Right cardiac atrium (tissue), 5 donors: ENCODE results near the gene APOB. TPM values are rescaled to one million over a fixed set of nuclear protein-coding genes. Genes with fewer than 3 reads are reported as not detected.
"Not testable (repeated sequence)": the region's sequence is repeated elsewhere in the genome, so short reads cannot be mapped to it uniquely, and the experiment has no call there.

Experiments
- ATAC-seq, 2 donors: fragments of 200-7000 bp; cut with Tn5 transposase; one replicate each; pipeline versions ENCODE4 v1.8.0 to v1.9.1; 2020; ENCODE audit warnings: moderate library complexity in 2 of 2, mild to moderate bottlenecking in 1 of 2
- DNase-seq, 3 donors: peaks; one replicate each; pipeline ENCODE4 v3.0.0-alpha.2; 2020
- H3K27ac ChIP-seq: one replicate; pipeline ENCODE4 v1.5.1; 2013; ENCODE audit warnings: mild to moderate bottlenecking, low read length, control low read depth, moderate library complexity
- H3K27me3 ChIP-seq: one replicate; pipeline ENCODE4 v1.6.1; 2013; ENCODE audit not compliant: control insufficient read depth, insufficient read depth
- H3K4me1 ChIP-seq: one replicate; pipeline ENCODE4 v1.6.1; 2013; ENCODE audit warnings: low read length; ENCODE audit not compliant: control insufficient read depth, insufficient read depth
- H3K4me3 ChIP-seq: one replicate; pipeline ENCODE4 v1.5.1; 2013; ENCODE audit warnings: low read length, control low read depth
- H3K9me3 ChIP-seq: one replicate; pipeline ENCODE4 v1.6.1; 2013; ENCODE audit warnings: low read length; ENCODE audit not compliant: control insufficient read depth
- WGBS: extraction: QIAGEN DNeasy Blood & Tissue Kit; methylation state at CpG from one replicate; pipeline ENCODE4 v1.1.7; 2013; 5-methylcytosine and 5-hydroxymethylcytosine counted together
- intact Hi-C, 4 donors: fragments of 100-400 bp; cut with DNase I; formaldehyde crosslinking; loops; one replicate each; pipeline versions ENCODE4 v1.11.0 to v1.14.0; 2022 to 2023
- polyA plus RNA-seq: library from polyadenylated mRNA; stranded (reverse); fragments of 200-250 nt; gene quantifications from one replicate; pipeline ENCODE4 v1.2.3, GENCODE V29; 2013
- total RNA-seq, 4 donors: library from RNA; stranded (reverse); fragmentation: NEBNext Ultra II Directional; extraction: Animal tissue kit (Norgen Biotek cat#: 25700); gene quantifications; one replicate each; pipeline ENCODE4 v1.2.1, GENCODE V29; 2021
- donor health status: healthy with polysubstance abuse.
- donor health status: DM: no; HTN: yes; CAD: no.
- donor health status: DM: no; HTN: no; CAD: no.
- donor health status: DM: no; HTN: yes; CAD: no; lungs with severe emphysema.
- donor health status: DM: yes; HTN: yes; CAD: no.

Gene APOB
- total and polyA plus RNA-seq, 5 donors: 3.6 to 93.2 (median 15.8) TPM

- WGBS: 73% methylated on average over 4 of the region's 4 CpGs
- DNase-seq (no peak), ATAC-seq (peak in 1 of 2 donors; percentile 55)
- no peaks in the 10 kb centered on the region for H3K9me3 ChIP-seq
- intact Hi-C loops: no loop called here
- H3K27me3 ChIP-seq: no peaks in the 10 kb centered on the region
- H3K4me3 ChIP-seq: no peak overlapping the region
- H3K27ac ChIP-seq: no peak overlapping the region
- H3K4me1 ChIP-seq: no peaks in the 10 kb centered on the region
Measured at GRCh38 chr2:21030983-21031968, 12.6 kb downstream of the APOB start.

- H3K4me1 ChIP-seq: no peaks in the 10 kb centered on the region
- intact Hi-C loops: no loop called here
- H3K27me3 ChIP-seq: no peaks in the 10 kb centered on the region
- H3K9me3 ChIP-seq: no peaks in the 10 kb centered on the region
- no peak for ATAC-seq
- no peak overlapping the region for H3K27ac ChIP-seq
- 95% methylated on average over 2 of the region's 2 CpGs for WGBS
- H3K4me3 ChIP-seq: no peak overlapping the region
- no peak for DNase-seq
Measured at GRCh38 chr2:21029519-21029918, 14.4 kb downstream of the APOB start.

- H3K4me3 ChIP-seq, H3K4me1 ChIP-seq, H3K27me3 ChIP-seq, H3K9me3 ChIP-seq, intact Hi-C loops, H3K27ac ChIP-seq, DNase-seq, ATAC-seq: not testable (repeated sequence)
- 82% methylated on average over 5 of the region's 5 CpGs for WGBS
Measured at GRCh38 chr2:21028951-21029350, 14.9 kb downstream of the APOB start.

- no peak for DNase-seq
- 78% methylated on average over 4 of the region's 4 CpGs for WGBS
- no peak overlapping the region for H3K27ac ChIP-seq
- no peaks in the 10 kb centered on the region for H3K27me3 ChIP-seq
- ATAC-seq: no peak
- H3K4me1 ChIP-seq: no peaks in the 10 kb centered on the region
- H3K9me3 ChIP-seq: no peaks in the 10 kb centered on the region
- H3K4me3 ChIP-seq: no peak overlapping the region
- intact Hi-C loops: no loop called here
Measured at GRCh38 chr2:21028021-21028947, 15.6 kb downstream of the APOB start.

- ATAC-seq (no peak), DNase-seq (no peak)
- no peaks in the 10 kb centered on the region for H3K4me1 ChIP-seq
- intact Hi-C loops: no loop called here
- H3K9me3 ChIP-seq: no peaks in the 10 kb centered on the region
- H3K27me3 ChIP-seq: no peaks in the 10 kb centered on the region
- H3K27ac ChIP-seq: no peak overlapping the region
- H3K4me3 ChIP-seq: no peak overlapping the region
Measured at GRCh38 chr2:21026479-21027282, 17.2 kb downstream of the APOB start.

GRCh38 chr2:21025690-21026478 is 18.0 kb downstream of the APOB start:
- DNase-seq (no peak), ATAC-seq (no peak)
- Histone ChIP-seq H3K4me3 (no peak overlapping the region), H3K27me3 (no peaks in the 10 kb centered on the region), H3K4me1 (no peaks in the 10 kb centered on the region), H3K27ac (no peak overlapping the region), H3K9me3 (no peaks in the 10 kb centered on the region)
- 85% methylated on average over 11 of the region's 11 CpGs for WGBS
- intact Hi-C loops: no loop called here

- intact Hi-C loops: no loop called here
- WGBS: 90% methylated on average over 7 of the region's 7 CpGs
- ATAC-seq: no peak
Measured at GRCh38 chr2:21024722-21025389, 19.0 kb downstream of the APOB start.

GRCh38 chr2:21024198-21024597 is 19.7 kb downstream of the APOB start:
- no peaks in the 10 kb centered on the region for H3K9me3 ChIP-seq
- H3K4me1 ChIP-seq: no peaks in the 10 kb centered on the region
- intact Hi-C loops: no loop called here
- DNase-seq: no peak
- WGBS: 82% methylated on average over 5 of the region's 5 CpGs
- ATAC-seq: no peak
- H3K27ac ChIP-seq: no peak overlapping the region
- no peaks in the 10 kb centered on the region for H3K27me3 ChIP-seq
- no peak overlapping the region for H3K4me3 ChIP-seq

More at GRCh38 chr2:21024722-21025389, 19.0 kb downstream of the APOB start:
- Histone ChIP-seq H3K4me1 (no peaks in the 10 kb centered on the region), H3K27me3 (no peaks in the 10 kb centered on the region), H3K4me3 (no peak overlapping the region), H3K27ac (no peak overlapping the region), H3K9me3 (no peaks in the 10 kb centered on the region)
- no peak for DNase-seq

GRCh38 chr2:21023419-21024181 is 20.3 kb downstream of the APOB start:
- ATAC-seq (no peak), DNase-seq (no peak)
- H3K4me3 ChIP-seq: no peak overlapping the region
- H3K27me3 ChIP-seq: no peaks in the 10 kb centered on the region
- intact Hi-C loops: no loop called here
- WGBS: 79% methylated on average over 4 of the region's 4 CpGs
- H3K9me3 ChIP-seq: no peaks in the 10 kb centered on the region
- no peaks in the 10 kb centered on the region for H3K4me1 ChIP-seq
- no peak overlapping the region for H3K27ac ChIP-seq
